Measurements from ENCODE around the gene GLIS1.
"Not testable (repeated sequence)": the region's sequence is repeated elsewhere in the genome, so short reads cannot be mapped to it uniquely, and the experiment has no call there.

The GLIS1 gene

GRCh38 chr1:53652441-53653199, 86.3 kb downstream of the GLIS1 start:
- Histone ChIP-seq H3K4me3 (ENCODE audit: low read length, poor library complexity, severe bottlenecking) (no peak overlapping the region), H3K36me3 (ENCODE audit: insufficient read depth, low read length) (no peaks in the 10 kb centered on the region), H3K79me2 (ENCODE audit: insufficient read depth, low read length) (no peaks in the 10 kb centered on the region), H3F3A (ENCODE audit: low read depth) (no peaks in the 10 kb centered on the region), H4K20me1 (ENCODE audit: insufficient read depth, low read length, poor library complexity, severe bottlenecking) (no peaks in the 10 kb centered on the region), H3K9me3 (ENCODE audit: insufficient read depth, low read depth, low read length) (no peaks in the 10 kb centered on the region), H3K4me1 (ENCODE audit: insufficient read depth, low read length, poor library complexity, severe bottlenecking) (peaks cover 35% of the 10 kb centered on the region), H3K27me3 (ENCODE audit: insufficient read depth, low read length, poor library complexity, severe bottlenecking) (no peaks in the 10 kb centered on the region), H2AFZ (ENCODE audit: low read length) (no peak overlapping the region), H3K9me2 (replicated peaks; ENCODE audit: low read depth, low read length) (no peaks in the 10 kb centered on the region), H3K4me2 (ENCODE audit: low read depth, low read length, poor library complexity, severe bottlenecking) (no peak overlapping the region), H3K9ac (ENCODE audit: low read depth, low read length, poor library complexity, severe bottlenecking) (no peak overlapping the region)
- TF ChIP-seq, protein P1, sequence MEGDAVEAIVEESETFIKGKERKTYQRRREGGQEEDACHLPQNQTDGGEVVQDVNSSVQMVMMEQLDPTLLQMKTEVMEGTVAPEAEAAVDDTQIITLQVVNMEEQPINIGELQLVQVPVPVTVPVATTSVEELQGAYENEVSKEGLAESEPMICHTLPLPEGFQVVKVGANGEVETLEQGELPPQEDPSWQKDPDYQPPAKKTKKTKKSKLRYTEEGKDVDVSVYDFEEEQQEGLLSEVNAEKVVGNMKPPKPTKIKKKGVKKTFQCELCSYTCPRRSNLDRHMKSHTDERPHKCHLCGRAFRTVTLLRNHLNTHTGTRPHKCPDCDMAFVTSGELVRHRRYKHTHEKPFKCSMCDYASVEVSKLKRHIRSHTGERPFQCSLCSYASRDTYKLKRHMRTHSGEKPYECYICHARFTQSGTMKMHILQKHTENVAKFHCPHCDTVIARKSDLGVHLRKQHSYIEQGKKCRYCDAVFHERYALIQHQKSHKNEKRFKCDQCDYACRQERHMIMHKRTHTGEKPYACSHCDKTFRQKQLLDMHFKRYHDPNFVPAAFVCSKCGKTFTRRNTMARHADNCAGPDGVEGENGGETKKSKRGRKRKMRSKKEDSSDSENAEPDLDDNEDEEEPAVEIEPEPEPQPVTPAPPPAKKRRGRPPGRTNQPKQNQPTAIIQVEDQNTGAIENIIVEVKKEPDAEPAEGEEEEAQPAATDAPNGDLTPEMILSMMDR (conservative IDR thresholded peaks at IDR 0.05; ENCODE audit: low read length) = no peak

- no peak overlapping the region for H3K4me3 ChIP-seq (ENCODE audit: low read length, poor library complexity, severe bottlenecking)
- H3K79me2 ChIP-seq (ENCODE audit: insufficient read depth, low read length) = no peaks in the 10 kb centered on the region
- TF ChIP-seq EZH2phosphoT487 (IDR thresholded peaks at IDR 0.05; ENCODE audit: borderline replicate concordance) = no peak
- TF ChIP-seq, protein P1 (conservative IDR thresholded peaks at IDR 0.05; ENCODE audit: low read length) = no peak
- H3K9ac ChIP-seq (ENCODE audit: low read depth, low read length, poor library complexity, severe bottlenecking) = no peak overlapping the region
- no peaks in the 10 kb centered on the region for H3K9me2 ChIP-seq (replicated peaks; ENCODE audit: low read depth, low read length)
- no peaks in the 10 kb centered on the region for H3K9me3 ChIP-seq (ENCODE audit: insufficient read depth, low read depth, low read length)
- no peak overlapping the region for H3K4me2 ChIP-seq (ENCODE audit: low read depth, low read length, poor library complexity, severe bottlenecking)
- no peaks in the 10 kb centered on the region for H3F3A ChIP-seq (ENCODE audit: low read depth)
- H2AFZ ChIP-seq (ENCODE audit: low read length) = no peak overlapping the region
- H4K20me1 ChIP-seq (ENCODE audit: insufficient read depth, low read length, poor library complexity, severe bottlenecking) = no peaks in the 10 kb centered on the region
- H3K4me1 ChIP-seq (ENCODE audit: insufficient read depth, low read length, poor library complexity, severe bottlenecking) = peaks cover 22% of the 10 kb centered on the region
- no peaks in the 10 kb centered on the region for H3K36me3 ChIP-seq (ENCODE audit: insufficient read depth, low read length)
- no peaks in the 10 kb centered on the region for H3K27me3 ChIP-seq (ENCODE audit: insufficient read depth, low read length, poor library complexity, severe bottlenecking)
Measured at GRCh38 chr1:53651356-53651755, 87.6 kb downstream of the GLIS1 start.

DNA sequence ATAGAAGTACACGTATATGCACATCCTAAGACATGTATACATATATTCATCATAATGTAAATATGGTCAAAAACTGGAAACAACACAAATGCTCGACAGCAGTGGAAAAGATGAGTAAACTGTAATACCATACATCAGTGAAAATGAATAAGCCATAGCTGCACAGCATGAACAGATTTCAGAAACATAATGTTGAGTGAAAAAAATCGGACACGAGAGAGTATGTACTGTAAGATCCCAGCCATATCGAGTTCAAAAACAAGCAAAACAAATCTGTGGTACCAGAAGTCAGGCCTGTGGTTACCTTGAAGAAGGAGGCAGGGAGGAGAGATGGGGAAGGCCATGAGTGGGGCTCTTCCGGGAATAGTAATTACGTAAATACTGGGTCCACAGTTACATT, 90.4 kb downstream of the GLIS1 start:
- Histone ChIP-seq H3K4me1 (ENCODE audit: insufficient read depth, low read length, poor library complexity, severe bottlenecking) (peaks cover 13% of the 10 kb centered on the region), H3K9me3 (ENCODE audit: insufficient read depth, low read depth, low read length) (no peaks in the 10 kb centered on the region), H2AFZ (ENCODE audit: low read length) (no peak overlapping the region), H3K27me3 (ENCODE audit: insufficient read depth, low read length, poor library complexity, severe bottlenecking) (no peaks in the 10 kb centered on the region), H3K9ac (ENCODE audit: low read depth, low read length, poor library complexity, severe bottlenecking) (no peak overlapping the region), H4K20me1 (ENCODE audit: insufficient read depth, low read length, poor library complexity, severe bottlenecking) (no peaks in the 10 kb centered on the region), H3K4me2 (ENCODE audit: low read depth, low read length, poor library complexity, severe bottlenecking) (no peak overlapping the region), H3K9me2 (replicated peaks; ENCODE audit: low read depth, low read length) (no peaks in the 10 kb centered on the region), H3K4me3 (ENCODE audit: low read length, poor library complexity, severe bottlenecking) (no peak overlapping the region), H3F3A (ENCODE audit: low read depth) (no peaks in the 10 kb centered on the region), H3K79me2 (ENCODE audit: insufficient read depth, low read length) (no peaks in the 10 kb centered on the region), H3K36me3 (ENCODE audit: insufficient read depth, low read length) (no peaks in the 10 kb centered on the region)
- TF ChIP-seq EZH2phosphoT487 (IDR thresholded peaks at IDR 0.05; ENCODE audit: borderline replicate concordance) = no peak
- TF ChIP-seq, protein P1 (conservative IDR thresholded peaks at IDR 0.05; ENCODE audit: low read length) = no peak

- H2AFZ ChIP-seq (ENCODE audit: low read length); H3K79me2 ChIP-seq (ENCODE audit: insufficient read depth, low read length); H3K4me3 ChIP-seq (ENCODE audit: low read length, poor library complexity, severe bottlenecking); H3K4me2 ChIP-seq (ENCODE audit: low read depth, low read length, poor library complexity, severe bottlenecking); H3K9ac ChIP-seq (ENCODE audit: low read depth, low read length, poor library complexity, severe bottlenecking); H3K9me2 ChIP-seq (replicated peaks; ENCODE audit: low read depth, low read length); H3F3A ChIP-seq (ENCODE audit: low read depth); H3K27me3 ChIP-seq (ENCODE audit: insufficient read depth, low read length, poor library complexity, severe bottlenecking); H3K36me3 ChIP-seq (ENCODE audit: insufficient read depth, low read length); H3K9me3 ChIP-seq (ENCODE audit: insufficient read depth, low read depth, low read length); H4K20me1 ChIP-seq (ENCODE audit: insufficient read depth, low read length, poor library complexity, severe bottlenecking): not testable (repeated sequence)
- peaks cover 17% of the 10 kb centered on the region for H3K4me1 ChIP-seq (ENCODE audit: insufficient read depth, low read length, poor library complexity, severe bottlenecking)
Measured at GRCh38 chr1:53647915-53648314, 91.0 kb downstream of the GLIS1 start.
